H1 (cell line): Measurements from ENCODE around the gene CSNK1A1. TPM values are rescaled to one million over a fixed set of nuclear protein-coding genes. Genes with fewer than 3 reads are reported as not detected.

Experiments
- CTCF ChIA-PET: fragments of 300-600 bp; sonication (Branson Sonifier 250); formaldehyde crosslinking; loops from one replicate; lab custom pipeline; 2021; ENCODE audit not compliant: partially characterized antibody; lab: Charles Lee
- POLR2A ChIA-PET: fragments of 300-600 bp; sonication (Branson Sonifier 250); formaldehyde crosslinking; loops from one replicate; lab custom pipeline; 2021; ENCODE audit warnings: inconsistent platforms; ENCODE audit not compliant: partially characterized antibody; lab: Charles Lee
- DNase-seq, 2 experiments: peaks; one replicate each; pipeline versions ENCODE4 v3.0.0 to v3.0.0-alpha.2; 2010 to 2022; ENCODE audit warnings: low spot score in 2 of 2, low read depth in 1 of 2, mixed read lengths in 1 of 2
- FAIRE-seq: peaks from 2 replicates; lab custom pipeline; 2011; peaks lifted over from hg19 to GRCh38; lab: Jason Lieb, UNC
- H2AFZ ChIP-seq: 2 replicates; pipeline ENCODE4 v1.8.1; 2012; ENCODE audit warnings: low read length, inconsistent platforms
- H2AK5ac ChIP-seq: 2 replicates; pipeline ENCODE4 v1.6.1; 2013; ENCODE audit warnings: low read depth, low read length
- H2BK120ac ChIP-seq: replicated peaks from 2 replicates; pipeline ENCODE3; 2013; ENCODE audit warnings: low read depth, low read length, inconsistent platforms
- H2BK12ac ChIP-seq: 2 replicates; pipeline ENCODE4 v1.6.1; 2013; ENCODE audit warnings: low read depth, low read length
- H2BK15ac ChIP-seq: 2 replicates; pipeline ENCODE4 v1.6.1; 2013; ENCODE audit warnings: low read length
- H2BK20ac ChIP-seq: 2 replicates; pipeline ENCODE4 v1.6.1; 2013; ENCODE audit warnings: low read length
- H2BK5ac ChIP-seq: 2 replicates; pipeline ENCODE4 v1.6.1; 2013; ENCODE audit warnings: low read depth, low read length
- H3K14ac ChIP-seq: 2 replicates; pipeline ENCODE4 v1.6.1; 2013; ENCODE audit warnings: inconsistent platforms; ENCODE audit not compliant: insufficient read length
- H3K18ac ChIP-seq: 2 replicates; pipeline ENCODE4 v1.6.1; 2013; ENCODE audit warnings: low read length; ENCODE audit errors: extremely low read depth
- H3K23ac ChIP-seq: 2 replicates; pipeline ENCODE4 v1.6.1; 2013; ENCODE audit warnings: inconsistent platforms; ENCODE audit not compliant: insufficient read length
- H3K23me2 ChIP-seq: 2 replicates; pipeline ENCODE4 v1.6.1; 2013; ENCODE audit warnings: low read depth, low read length
- H3K27ac ChIP-seq: 2 replicates; pipeline ENCODE4 v1.6.1; 2011; ENCODE audit warnings: low read depth, low read length, inconsistent platforms
- H3K27me3 ChIP-seq, 4 experiments: replicated peaks in 1 of 4; 1 replicate in 1 of 4; 2 replicates in 3 of 4; pipeline versions ENCODE4 v1.6.1 to v1.8.1; 2011 to 2013; ENCODE audit warnings: low read length in 3 of 4, mild to moderate bottlenecking in 3 of 4, inconsistent platforms in 2 of 4, mixed read lengths in 2 of 4, moderate library complexity in 1 of 4; ENCODE audit not compliant: control insufficient read depth in 3 of 4, insufficient read depth in 3 of 4; ENCODE audit errors: extremely low read depth in 1 of 4
- H3K36me3 ChIP-seq, 4 experiments: 2 replicates each; pipeline versions ENCODE4 v1.6.1 to v1.8.1; 2011 to 2013; ENCODE audit warnings: mild to moderate bottlenecking in 4 of 4, low read length in 3 of 4, moderate library complexity in 2 of 4, control low read depth in 1 of 4, inconsistent platforms in 1 of 4; ENCODE audit not compliant: insufficient read depth in 4 of 4, control insufficient read depth in 2 of 4
- H3K4ac ChIP-seq: replicated peaks from 2 replicates; pipeline ENCODE3; 2013; ENCODE audit warnings: low read length, low read depth, mixed read lengths, inconsistent platforms; ENCODE audit not compliant: insufficient read length
- H3K4me1 ChIP-seq, 4 experiments: replicated peaks in 1 of 4; 1 replicate in 1 of 4; 2 replicates in 3 of 4; pipeline versions ENCODE4 v1.6.1 to v1.8.1; 2011 to 2013; ENCODE audit warnings: low read length in 3 of 4, inconsistent platforms in 2 of 4, mixed read lengths in 1 of 4; ENCODE audit not compliant: insufficient read depth in 4 of 4, control insufficient read depth in 3 of 4
- H3K4me2 ChIP-seq, 2 experiments: 2 replicates each; pipeline versions ENCODE4 v1.6.1 to v1.8.1; 2011 to 2013; ENCODE audit warnings: low read depth in 2 of 2, low read length in 2 of 2, control low read depth in 1 of 2, inconsistent platforms in 1 of 2, mild to moderate bottlenecking in 1 of 2; ENCODE audit not compliant: insufficient read depth in 1 of 2
- H3K4me3 ChIP-seq, 4 experiments: fragments of 200-600, 300-600 bp in 1 of 4; sonication (generic), shearing (Covaris generic), sonication (Bioruptor Twin) in 1 of 4; 2 replicates each; pipeline versions ENCODE4 v1.5.1 to v1.8.1; 2011 to 2016; ENCODE audit warnings: low read length in 4 of 4, low read depth in 3 of 4, control low read depth in 2 of 4, inconsistent platforms in 2 of 4, mild to moderate bottlenecking in 2 of 4, mixed read lengths in 1 of 4, moderate library complexity in 1 of 4; ENCODE audit not compliant: insufficient read depth in 2 of 4; ENCODE audit errors: extremely low read depth in 1 of 4
- H3K56ac ChIP-seq: replicated peaks from 2 replicates; pipeline ENCODE3; 2013; ENCODE audit warnings: low read depth, mild to moderate bottlenecking, mixed read lengths, low read length, inconsistent platforms; ENCODE audit not compliant: insufficient read length
- H3K79me1 ChIP-seq: 2 replicates; pipeline ENCODE4 v1.6.1; 2013; ENCODE audit warnings: low read depth, low read length, control low read depth
- H3K79me2 ChIP-seq, 2 experiments: 2 replicates each; pipeline versions ENCODE4 v1.6.1 to v1.8.1; 2012 to 2013; ENCODE audit warnings: low read length in 2 of 2, mild to moderate bottlenecking in 2 of 2, inconsistent platforms in 1 of 2; ENCODE audit not compliant: insufficient read depth in 2 of 2, control insufficient read depth in 1 of 2
- H3K9ac ChIP-seq, 4 experiments: replicated peaks in 1 of 4; 1 replicate in 1 of 4; 2 replicates in 3 of 4; pipeline versions ENCODE4 v1.6.1 to v1.8.1; 2011 to 2013; ENCODE audit warnings: low read depth in 3 of 4, low read length in 3 of 4, control low read depth in 2 of 4, mild to moderate bottlenecking in 2 of 4, moderate library complexity in 2 of 4, inconsistent platforms in 1 of 4; ENCODE audit errors: extremely low read depth in 1 of 4
- H3K9me3 ChIP-seq, 2 experiments: 2 replicates each; pipeline versions ENCODE4 v1.6.1 to v1.8.1; 2012 to 2013; ENCODE audit warnings: mild to moderate bottlenecking in 2 of 2, moderate library complexity in 2 of 2, control low read depth in 1 of 2, inconsistent platforms in 1 of 2, low read depth in 1 of 2, low read length in 1 of 2, mixed read lengths in 1 of 2; ENCODE audit not compliant: insufficient read depth in 2 of 2
- H4K20me1 ChIP-seq, 2 experiments: replicated peaks in 1 of 2; 2 replicates each; pipeline versions ENCODE3 to v1.8.1; 2011 to 2013; ENCODE audit warnings: inconsistent platforms in 2 of 2, low read length in 2 of 2, mild to moderate bottlenecking in 1 of 2; ENCODE audit not compliant: insufficient read depth in 2 of 2, control insufficient read depth in 1 of 2
- H4K5ac ChIP-seq: 2 replicates; pipeline ENCODE4 v1.6.1; 2013; ENCODE audit warnings: low read length, low read depth, mixed read lengths, inconsistent platforms; ENCODE audit not compliant: insufficient read length
- H4K8ac ChIP-seq: 2 replicates; pipeline ENCODE4 v1.8.0; 2013; ENCODE audit warnings: mild to moderate bottlenecking, moderate library complexity, low read length, inconsistent platforms; ENCODE audit not compliant: insufficient read depth; ENCODE audit errors: extremely low read depth
- H4K91ac ChIP-seq: replicated peaks from 2 replicates; pipeline ENCODE3; 2013; ENCODE audit warnings: low read length, mixed read lengths, inconsistent platforms; ENCODE audit not compliant: insufficient read length
- CEBPB ChIP-seq: IDR thresholded peaks from 2 replicates; pipeline ENCODE4 v1.6.1; 2012; ENCODE audit warnings: low read depth, low read length
- CREB1 ChIP-seq: IDR thresholded peaks from 2 replicates; pipeline ENCODE4 v1.6.1; 2012; ENCODE audit warnings: inconsistent platforms
- CTBP2 ChIP-seq: IDR thresholded peaks from 2 replicates; pipeline ENCODE4 v1.7.0; 2011; ENCODE audit warnings: borderline replicate concordance, mild to moderate bottlenecking, moderate library complexity, mixed read lengths, low read length; ENCODE audit not compliant: insufficient read depth, insufficient read length
- HDAC2 ChIP-seq, 2 experiments: fragments of 300-600 bp in 1 of 2; sonication (generic) in 1 of 2; IDR thresholded peaks; 2 replicates each; pipeline ENCODE4 v1.6.1; 2011 to 2012; ENCODE audit warnings: low read depth in 2 of 2, low read length in 2 of 2, mild to moderate bottlenecking in 2 of 2, moderate library complexity in 2 of 2, borderline replicate concordance in 1 of 2, inconsistent platforms in 1 of 2
- NRF1 ChIP-seq: IDR thresholded peaks from 2 replicates; pipeline ENCODE4 v1.6.1; 2011; ENCODE audit warnings: mild to moderate bottlenecking, low read depth, low read length, improper control_type of control experiment
- POLR2AphosphoS5 ChIP-seq: IDR thresholded peaks from 2 replicates; pipeline ENCODE4 v1.6.1; 2011; ENCODE audit warnings: low read depth, low read length
- POU5F1 ChIP-seq: IDR thresholded peaks from 2 replicates; pipeline ENCODE4 v1.6.1; 2011; ENCODE audit warnings: low read depth, mild to moderate bottlenecking, low read length, moderate library complexity
- YY1 ChIP-seq: IDR thresholded peaks from 2 replicates; pipeline ENCODE4 v1.6.1; 2011; ENCODE audit warnings: low read depth, mild to moderate bottlenecking, low read length
- WGBS, 2 experiments: shearing (Covaris generic) in 1 of 2; methylation state at CpG; one replicate each; pipeline versions ENCODE4 v1.1.6 to v1.1.7; 2013 to 2015; ENCODE audit warnings: low lambda C conversion rate in 2 of 2, mixed read lengths in 2 of 2, inconsistent platforms in 1 of 2, low coverage in 1 of 2, missing lambda C conversion rate in 1 of 2; ENCODE audit not compliant: insufficient replicate concordance in 2 of 2, insufficient coverage in 1 of 2, insufficient read length in 1 of 2; ENCODE audit errors: extremely low coverage in 1 of 2, missing lambda C conversion rate in 1 of 2; 5-methylcytosine and 5-hydroxymethylcytosine counted together
- polyA plus RNA-seq, 7 experiments: library from polyadenylated mRNA; depleted of rRNA in 3 of 7; stranded (reverse) in 5 of 7; unstranded in 2 of 7; fragments of >200 nt in 5 of 7; fragments of 200-250 nt in 2 of 7; gene quantifications; 1 replicate in 5 of 7; 2 replicates in 1 of 7; 4 replicates in 1 of 7; pipeline versions ENCODE4 v1.2.1 to v1.2.3, GENCODE V29; 2011 to 2013; ENCODE audit warnings: missing spikeins in 2 of 7, mixed read lengths in 2 of 7
- total RNA-seq: library from RNA; stranded (reverse); fragmentation: NEBNext Ultra II Directional; extraction: Animal tissue kit (Norgen Biotek cat#: 25700); gene quantifications from 2 replicates; pipeline ENCODE4 v1.2.1, GENCODE V29; 2021

Gene CSNK1A1
- total and polyA plus RNA-seq, 2 of the 8 experiments (the other 6 are each of a cell fraction or from before 2014, with no cell fraction given) = 61.2 to 244 TPM

DNA sequence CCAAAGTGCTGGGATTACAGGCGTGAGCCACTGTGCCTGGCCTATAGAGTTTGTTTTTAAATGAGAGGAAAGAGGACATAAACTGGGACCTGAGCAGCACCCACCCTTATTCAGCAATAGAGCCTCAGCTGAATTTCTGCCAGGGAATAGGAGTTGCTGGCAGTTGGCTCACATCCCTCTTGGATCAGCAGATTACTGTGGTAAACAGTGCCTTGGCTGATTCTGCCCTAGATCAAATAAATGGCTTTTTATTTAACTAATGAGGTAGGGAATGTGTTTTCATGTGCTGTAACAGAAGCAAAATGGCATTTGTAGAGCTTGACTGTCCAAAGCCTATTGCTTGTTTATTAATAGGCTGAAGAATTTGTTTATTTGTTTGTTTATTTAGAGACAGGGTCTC is 32.2 kb upstream of the CSNK1A1 start:
- POLR2A ChIA-PET = no interaction called here
- no peak for FAIRE-seq

More for the DNA sequence above, 32.2 kb upstream of the CSNK1A1 start:
- no peak overlapping the region for H4K91ac ChIP-seq
- no peaks in the 10 kb centered on the region for H3K79me1 ChIP-seq
- H2BK5ac ChIP-seq = no peak overlapping the region
- no peak overlapping the region for H2BK15ac ChIP-seq
- H3K4me2 ChIP-seq = no peak overlapping the region
- no peak overlapping the region for H3K23ac ChIP-seq
- no peak overlapping the region for H3K4me3 ChIP-seq
- H2AK5ac ChIP-seq = no peak overlapping the region
- H3K27me3 ChIP-seq = peaks cover 0 to 18% (median 13%) of the 10 kb centered on the region in 4 experiments; a peak in 6 of 7 replicates
- H4K5ac ChIP-seq = no peak overlapping the region
- peaks cover 10% of the 10 kb centered on the region for H3K23me2 ChIP-seq
- no peak for DNase-seq
- no peak overlapping the region for H2BK120ac ChIP-seq
- no peak overlapping the region for H3K14ac ChIP-seq
- H3K9me3 ChIP-seq = no peaks in the 10 kb centered on the region
- no peak overlapping the region for H3K9ac ChIP-seq
- 53% methylated on average over 1 of the region's 1 CpG; no CpG with 5 or more reads in 1 of the 2 experiments for WGBS, 2 experiments
- H3K56ac ChIP-seq = no peak overlapping the region
- TF ChIP-seq HDAC2 (IDR thresholded peaks at IDR 0.05; ENCODE audit: borderline replicate concordance in 1 of 2, low read depth in 2 of 2, low read length in 2 of 2) (no peak), CTBP2 (no peak), CEBPB (no peak), POU5F1 (no peak), NRF1 (no peak), CREB1 (no peak), POLR2AphosphoS5 (no peak), YY1 (no peak)
- CTCF ChIA-PET = interaction anchor here (0.6 to 5.6 kb wide), 6 partner anchors 14 to 217 kb away, joined by 3 to 33 read pairs (median 3); no protein-coding TSS in a partner anchor
- H2BK20ac ChIP-seq = no peak overlapping the region
- no peak overlapping the region for H2AFZ ChIP-seq
- H4K20me1 ChIP-seq = no peaks in the 10 kb centered on the region
- H3K27ac ChIP-seq = no peak overlapping the region
- no peak overlapping the region for H3K4ac ChIP-seq
- no peaks in the 10 kb centered on the region for H3K36me3 ChIP-seq
- no peak overlapping the region for H4K8ac ChIP-seq
- H3K79me2 ChIP-seq = no peaks in the 10 kb centered on the region
- H3K4me1 ChIP-seq = peaks cover 0 to 14% (median 5%) of the 10 kb centered on the region in 4 experiments; a peak in 6 of 7 replicates
- H2BK12ac ChIP-seq = no peak overlapping the region
- no peak overlapping the region for H3K18ac ChIP-seq
